Measurements from ENCODE around the gene ANO10. TPM values are rescaled to one million over a fixed set of nuclear protein-coding genes. Genes with fewer than 3 reads are reported as not detected.
"Not testable (repeated sequence)": the region's sequence is repeated elsewhere in the genome, so short reads cannot be mapped to it uniquely, and the experiment has no call there.

The ANO10 gene
- total RNA-seq, 2 donors from 2014 or later = 9.6 to 11.3 TPM

DNA sequence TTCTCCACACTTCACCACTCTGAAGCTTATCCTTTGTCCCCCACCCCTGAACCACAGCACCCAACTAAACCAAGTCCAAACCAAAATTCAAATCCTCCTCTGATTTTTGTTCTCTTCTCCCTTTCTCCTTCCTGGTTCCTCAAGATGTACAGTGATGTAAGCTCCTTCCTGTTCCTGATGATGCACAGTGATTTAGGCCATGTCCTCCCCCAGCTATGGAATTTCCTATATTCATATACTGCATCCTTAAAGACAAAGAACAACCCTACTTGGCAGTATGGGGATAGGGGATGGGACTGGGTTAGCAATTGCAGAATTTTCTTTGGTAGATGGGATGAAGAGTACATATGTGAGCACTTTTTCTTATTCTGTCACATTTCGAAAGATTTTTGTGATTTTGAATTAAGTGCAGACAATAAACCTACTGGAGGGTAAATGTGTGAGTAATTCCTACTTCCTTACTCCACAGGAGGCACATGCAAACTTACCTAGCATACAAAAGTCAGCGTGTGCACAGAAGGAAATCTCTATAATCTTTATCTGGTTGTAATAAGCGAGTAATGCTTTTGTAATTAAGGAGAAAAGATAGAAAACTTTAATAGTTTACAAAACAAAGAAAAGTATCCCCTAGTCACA lies 125.0 kb downstream of the ANO10 start:
- peaks cover 0 to 9% of the 10 kb centered on the region in 2 donors for H3K4me1 ChIP-seq
- TF ChIP-seq, protein P1, sequence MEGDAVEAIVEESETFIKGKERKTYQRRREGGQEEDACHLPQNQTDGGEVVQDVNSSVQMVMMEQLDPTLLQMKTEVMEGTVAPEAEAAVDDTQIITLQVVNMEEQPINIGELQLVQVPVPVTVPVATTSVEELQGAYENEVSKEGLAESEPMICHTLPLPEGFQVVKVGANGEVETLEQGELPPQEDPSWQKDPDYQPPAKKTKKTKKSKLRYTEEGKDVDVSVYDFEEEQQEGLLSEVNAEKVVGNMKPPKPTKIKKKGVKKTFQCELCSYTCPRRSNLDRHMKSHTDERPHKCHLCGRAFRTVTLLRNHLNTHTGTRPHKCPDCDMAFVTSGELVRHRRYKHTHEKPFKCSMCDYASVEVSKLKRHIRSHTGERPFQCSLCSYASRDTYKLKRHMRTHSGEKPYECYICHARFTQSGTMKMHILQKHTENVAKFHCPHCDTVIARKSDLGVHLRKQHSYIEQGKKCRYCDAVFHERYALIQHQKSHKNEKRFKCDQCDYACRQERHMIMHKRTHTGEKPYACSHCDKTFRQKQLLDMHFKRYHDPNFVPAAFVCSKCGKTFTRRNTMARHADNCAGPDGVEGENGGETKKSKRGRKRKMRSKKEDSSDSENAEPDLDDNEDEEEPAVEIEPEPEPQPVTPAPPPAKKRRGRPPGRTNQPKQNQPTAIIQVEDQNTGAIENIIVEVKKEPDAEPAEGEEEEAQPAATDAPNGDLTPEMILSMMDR (IDR thresholded peaks at IDR 0.05) = no peak
- no peak for DNase-seq (ENCODE audit: low spot score)
- no peak overlapping the region for H3K4me3 ChIP-seq
- H3K9me3 ChIP-seq = no peaks in the 10 kb centered on the region
- peak overlapping the region in 1 of 2 donors; percentile 13 for H3K27ac ChIP-seq
- no peaks in the 10 kb centered on the region for H3K27me3 ChIP-seq
- H3K36me3 ChIP-seq = no peaks in the 10 kb centered on the region

DNA sequence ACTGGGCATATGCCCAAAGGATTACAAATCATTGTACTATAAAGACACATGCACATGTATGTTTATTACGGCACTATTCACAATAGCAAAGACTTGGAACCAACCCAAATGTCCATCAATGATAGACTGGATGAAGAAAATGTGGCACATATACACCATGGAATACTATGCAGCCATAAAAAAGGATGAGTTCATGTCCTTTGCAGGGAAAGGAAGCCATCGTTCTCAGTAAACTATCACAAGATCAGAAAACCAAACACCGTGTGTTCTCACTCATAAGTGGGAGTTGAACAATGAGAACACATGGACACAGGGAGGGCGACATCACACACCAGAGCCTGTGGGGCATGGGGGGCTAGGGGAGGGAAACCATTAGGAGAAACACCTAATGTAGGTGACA lies 128.9 kb downstream of the ANO10 start:
- not testable (repeated sequence) for H3K36me3 ChIP-seq; H3K4me3 ChIP-seq; DNase-seq (ENCODE audit: low spot score); H3K27ac ChIP-seq; H3K4me1 ChIP-seq; H3K9me3 ChIP-seq; H3K27me3 ChIP-seq

- not testable (repeated sequence) for H3K36me3 ChIP-seq; H3K4me3 ChIP-seq; H3K27ac ChIP-seq; H3K27me3 ChIP-seq; H3K4me1 ChIP-seq; DNase-seq (ENCODE audit: low spot score); H3K9me3 ChIP-seq
These were observed 130.0 kb downstream of the ANO10 start for GRCh38 chr3:43491807-43492206.

- no peaks in the 10 kb centered on the region for H3K27me3 ChIP-seq
- TF ChIP-seq, protein P1 (IDR thresholded peaks at IDR 0.05) = no peak
- H3K4me3 ChIP-seq = no peak overlapping the region
- no peak for DNase-seq (ENCODE audit: low spot score)
- H3K9me3 ChIP-seq = no peaks in the 10 kb centered on the region
- no peaks in the 10 kb centered on the region for H3K36me3 ChIP-seq
- H3K4me1 ChIP-seq = no peaks in the 10 kb centered on the region
- no peak overlapping the region for H3K27ac ChIP-seq
These were observed 131.1 kb downstream of the ANO10 start for GRCh38 chr3:43490640-43491185.

GRCh38 chr3:43489930-43490329 lies 131.9 kb downstream of the ANO10 start:
- no peaks in the 10 kb centered on the region for H3K27me3 ChIP-seq
- TF ChIP-seq, protein P1 (IDR thresholded peaks at IDR 0.05) = no peak
- H3K9me3 ChIP-seq = no peaks in the 10 kb centered on the region
- DNase-seq (ENCODE audit: low spot score) = no peak
- no peak overlapping the region for H3K4me3 ChIP-seq
- H3K4me1 ChIP-seq = no peaks in the 10 kb centered on the region
- H3K36me3 ChIP-seq = no peaks in the 10 kb centered on the region
- no peak overlapping the region for H3K27ac ChIP-seq

DNA sequence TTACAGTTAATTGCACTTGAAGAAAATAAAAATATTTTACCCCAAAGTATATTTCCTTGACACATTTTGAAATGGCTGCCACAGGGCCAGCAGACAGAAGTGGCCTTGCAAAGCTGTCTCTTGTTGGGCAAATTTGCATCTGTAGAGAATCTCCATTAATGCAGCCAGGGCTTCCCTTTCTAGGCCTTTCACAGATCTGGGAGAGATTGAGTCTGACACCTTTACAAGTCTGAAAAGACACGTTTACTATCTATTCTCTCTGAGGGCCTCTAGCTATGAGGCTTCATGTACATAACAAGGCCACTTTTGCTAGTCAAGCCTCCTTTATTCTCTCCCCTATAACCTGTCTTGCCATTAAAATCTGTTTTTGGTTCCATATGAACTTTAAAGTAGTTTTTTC lies 135.9 kb downstream of the ANO10 start:
- TF ChIP-seq, protein P1 (IDR thresholded peaks at IDR 0.05) = no peak
- no peak overlapping the region for H3K4me3 ChIP-seq
- no peaks in the 10 kb centered on the region for H3K9me3 ChIP-seq
- no peaks in the 10 kb centered on the region for H3K36me3 ChIP-seq
- H3K4me1 ChIP-seq = no peaks in the 10 kb centered on the region
- DNase-seq (ENCODE audit: low spot score) = no peak
- H3K27me3 ChIP-seq = no peaks in the 10 kb centered on the region
- no peak overlapping the region for H3K27ac ChIP-seq

- TF ChIP-seq, protein P1 (IDR thresholded peaks at IDR 0.05) = no peak
- no peaks in the 10 kb centered on the region for H3K4me1 ChIP-seq
- H3K4me3 ChIP-seq = no peak overlapping the region
- no peaks in the 10 kb centered on the region for H3K9me3 ChIP-seq
- no peaks in the 10 kb centered on the region for H3K36me3 ChIP-seq
- no peak for DNase-seq (ENCODE audit: low spot score)
- no peaks in the 10 kb centered on the region for H3K27me3 ChIP-seq
- H3K27ac ChIP-seq = no peak overlapping the region
These were observed 136.8 kb downstream of the ANO10 start for GRCh38 chr3:43484926-43485488.
